Kidney epithelial cell (primary cell): Measurements from ENCODE around the gene DENND1C. TPM values are rescaled to one million over a fixed set of nuclear protein-coding genes. Genes with fewer than 3 reads are reported as not detected.
A peak's percentile ranks its signal among the peaks of the same experiment; 100 is the strongest.
"Not testable (repeated sequence)": the region's sequence is repeated elsewhere in the genome, so short reads cannot be mapped to it uniquely, and the experiment has no call there.

Experiments
- DNase-seq: peaks from one replicate; pipeline ENCODE4 v3.0.0-alpha.2; 2010; ENCODE audit warnings: low read depth
- H3K27me3 ChIP-seq: 2 replicates; pipeline ENCODE4 v1.6.0; 2011; ENCODE audit warnings: low read length; ENCODE audit not compliant: control insufficient read depth, insufficient read depth
- H3K36me3 ChIP-seq: 2 replicates; pipeline ENCODE4 v1.5.1; 2011; ENCODE audit warnings: low read length; ENCODE audit not compliant: control insufficient read depth, insufficient read depth
- H3K4me3 ChIP-seq: 2 replicates; pipeline ENCODE4 v1.5.1; 2011; ENCODE audit warnings: low read depth, mild to moderate bottlenecking, control low read depth, low read length
- CTCF ChIP-seq: IDR thresholded peaks from 2 replicates; pipeline ENCODE4 v1.5.1; 2011; ENCODE audit warnings: mild to moderate bottlenecking, moderate library complexity, low read length, control low read depth, inconsistent platforms; ENCODE audit not compliant: insufficient read depth, poor library complexity, severe bottlenecking
- total RNA-seq: library from RNA; depleted of rRNA; stranded (reverse); fragments of >200 nt; gene quantifications from 2 replicates; pipeline ENCODE4 v1.2.3, GENCODE V29; 2015

DENND1C gene
- total RNA-seq, 1 donor from 2014 or later = 4.6 TPM

DNA sequence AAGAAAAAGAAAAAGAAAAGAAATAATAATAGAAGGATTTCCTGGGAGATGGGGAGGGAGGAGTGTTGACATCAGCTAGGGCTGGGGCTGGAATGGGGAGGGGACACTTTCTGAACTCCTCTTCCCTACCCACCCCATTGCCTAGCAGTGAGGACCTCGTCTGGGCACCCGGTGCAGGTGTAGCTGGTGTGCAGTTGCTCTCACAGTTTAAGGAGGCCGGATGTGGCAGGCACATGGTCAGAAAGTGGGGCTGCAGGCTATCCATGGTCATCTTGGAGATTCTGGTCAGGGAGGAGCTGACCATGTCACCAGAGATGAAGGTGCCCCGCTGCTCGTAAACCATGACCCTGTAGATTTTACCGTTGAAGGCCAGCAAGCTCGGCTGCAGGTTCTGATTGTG is 29.0 kb upstream of the DENND1C start:
- DNase-seq = no peak
- Histone ChIP-seq H3K4me3 (no peak overlapping the region), H3K27me3 (no peaks in the 10 kb centered on the region), H3K36me3 (no peaks in the 10 kb centered on the region)
- no peak for TF ChIP-seq CTCF

GRCh38 chr19:6509118-6509971 is 27.8 kb upstream of the DENND1C start:
- H3K36me3 ChIP-seq = no peaks in the 10 kb centered on the region
- TF ChIP-seq CTCF = no peak
- no peaks in the 10 kb centered on the region for H3K27me3 ChIP-seq
- DNase-seq = no peak
- H3K4me3 ChIP-seq = no peak overlapping the region

GRCh38 chr19:6508028-6508771 is 26.6 kb upstream of the DENND1C start:
- not testable (repeated sequence) for H3K27me3 ChIP-seq, DNase-seq, H3K4me3 ChIP-seq, H3K36me3 ChIP-seq

- Histone ChIP-seq H3K36me3 (no peaks in the 10 kb centered on the region), H3K27me3 (peaks cover 15% of the 10 kb centered on the region), H3K4me3 (no peak overlapping the region)
- no peak for TF ChIP-seq CTCF
- no peak for DNase-seq
These were observed 22.0 kb upstream of the DENND1C start for GRCh38 chr19:6503407-6504201.

DNA sequence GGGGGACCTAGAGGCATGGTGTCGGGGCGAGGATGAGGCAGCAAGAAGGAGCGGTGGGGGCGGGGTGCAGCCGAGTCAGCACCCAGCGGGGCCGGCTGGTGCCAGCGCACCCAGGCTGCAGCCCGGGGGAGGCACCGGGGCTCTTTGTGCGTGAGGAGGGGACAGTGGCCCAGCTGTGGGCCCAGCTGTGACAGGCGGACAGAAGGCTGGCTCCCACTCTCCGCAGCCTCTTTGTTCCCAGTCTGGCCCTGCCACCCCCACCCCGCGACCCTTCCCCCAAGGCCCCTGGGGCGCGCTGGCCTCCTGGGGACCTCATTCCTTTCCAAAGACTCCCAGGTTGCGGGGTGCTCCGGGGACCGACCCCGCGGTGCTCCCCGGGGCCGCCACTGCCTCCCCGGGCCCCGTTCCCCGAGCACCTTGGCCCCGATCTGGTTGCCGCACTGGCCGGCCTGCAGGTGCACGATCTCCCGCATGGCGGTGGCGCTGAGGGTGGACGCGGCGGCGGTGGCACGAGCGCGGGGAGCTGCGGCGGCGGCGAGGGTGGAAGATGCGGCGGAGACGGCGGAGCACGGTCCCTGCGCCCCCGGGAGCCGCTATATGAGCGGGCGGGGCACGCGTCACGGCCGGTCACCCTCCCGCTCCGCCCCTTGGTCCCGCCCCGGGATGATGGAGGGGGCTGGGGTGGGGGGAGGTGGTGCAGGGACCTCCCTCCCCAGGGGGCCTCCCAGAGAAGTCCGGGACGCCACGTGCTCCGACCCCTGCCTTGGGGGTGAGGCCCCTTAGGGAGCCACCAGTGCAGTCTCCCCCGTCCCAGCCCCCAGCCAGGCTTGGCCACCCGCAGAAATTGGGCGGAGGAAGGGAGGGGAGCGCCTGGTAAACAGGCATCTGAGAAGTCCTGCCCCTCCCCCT is 20.4 kb upstream of the DENND1C start, which contains the start of gene TUBB4A:
Gene TUBB4A (minus strand): TSS at position 570 of the 909 bp plus-strand sequence. CDS start 97 bp downstream, at position 473.
- DNase-seq = no peak
- H3K4me3 ChIP-seq = peak within 1 kb of the TSS; percentile 57
- H3K36me3 ChIP-seq = no peaks in the 10 kb centered on the region
- peaks cover 15% of the 10 kb centered on the region for H3K27me3 ChIP-seq
- no peak for TF ChIP-seq CTCF
